H1 (cell line): ENCODE results near the gene MYLK. TPM values are rescaled to one million over a fixed set of nuclear protein-coding genes. Genes with fewer than 3 reads are reported as not detected.

ENCODE experiments used
- CTCF ChIA-PET: fragments of 300-600 bp; sonication (Branson Sonifier 250); formaldehyde crosslinking; loops from one replicate; lab custom pipeline; 2021; ENCODE audit not compliant: partially characterized antibody; lab: Charles Lee
- POLR2A ChIA-PET: fragments of 300-600 bp; sonication (Branson Sonifier 250); formaldehyde crosslinking; loops from one replicate; lab custom pipeline; 2021; ENCODE audit warnings: inconsistent platforms; ENCODE audit not compliant: partially characterized antibody; lab: Charles Lee
- DNase-seq, 2 experiments: peaks; one replicate each; pipeline versions ENCODE4 v3.0.0 to v3.0.0-alpha.2; 2010 to 2022; ENCODE audit warnings: low spot score in 2 of 2, low read depth in 1 of 2, mixed read lengths in 1 of 2
- FAIRE-seq: peaks from 2 replicates; lab custom pipeline; 2011; peaks lifted over from hg19 to GRCh38; lab: Jason Lieb, UNC
- H2AFZ ChIP-seq: 2 replicates; pipeline ENCODE4 v1.8.1; 2012; ENCODE audit warnings: low read length, inconsistent platforms
- H2AK5ac ChIP-seq: 2 replicates; pipeline ENCODE4 v1.6.1; 2013; ENCODE audit warnings: low read depth, low read length
- H2BK120ac ChIP-seq: replicated peaks from 2 replicates; pipeline ENCODE3; 2013; ENCODE audit warnings: low read depth, low read length, inconsistent platforms
- H2BK12ac ChIP-seq: 2 replicates; pipeline ENCODE4 v1.6.1; 2013; ENCODE audit warnings: low read depth, low read length
- H2BK15ac ChIP-seq: 2 replicates; pipeline ENCODE4 v1.6.1; 2013; ENCODE audit warnings: low read length
- H2BK20ac ChIP-seq: 2 replicates; pipeline ENCODE4 v1.6.1; 2013; ENCODE audit warnings: low read length
- H2BK5ac ChIP-seq: 2 replicates; pipeline ENCODE4 v1.6.1; 2013; ENCODE audit warnings: low read depth, low read length
- H3K14ac ChIP-seq: 2 replicates; pipeline ENCODE4 v1.6.1; 2013; ENCODE audit warnings: inconsistent platforms; ENCODE audit not compliant: insufficient read length
- H3K18ac ChIP-seq: 2 replicates; pipeline ENCODE4 v1.6.1; 2013; ENCODE audit warnings: low read length; ENCODE audit errors: extremely low read depth
- H3K23ac ChIP-seq: 2 replicates; pipeline ENCODE4 v1.6.1; 2013; ENCODE audit warnings: inconsistent platforms; ENCODE audit not compliant: insufficient read length
- H3K23me2 ChIP-seq: 2 replicates; pipeline ENCODE4 v1.6.1; 2013; ENCODE audit warnings: low read depth, low read length
- H3K27ac ChIP-seq: 2 replicates; pipeline ENCODE4 v1.6.1; 2011; ENCODE audit warnings: low read depth, low read length, inconsistent platforms
- H3K27me3 ChIP-seq, 4 experiments: replicated peaks in 1 of 4; 1 replicate in 1 of 4; 2 replicates in 3 of 4; pipeline versions ENCODE4 v1.6.1 to v1.8.1; 2011 to 2013; ENCODE audit warnings: low read length in 3 of 4, mild to moderate bottlenecking in 3 of 4, inconsistent platforms in 2 of 4, mixed read lengths in 2 of 4, moderate library complexity in 1 of 4; ENCODE audit not compliant: control insufficient read depth in 3 of 4, insufficient read depth in 3 of 4; ENCODE audit errors: extremely low read depth in 1 of 4
- H3K36me3 ChIP-seq, 4 experiments: 2 replicates each; pipeline versions ENCODE4 v1.6.1 to v1.8.1; 2011 to 2013; ENCODE audit warnings: mild to moderate bottlenecking in 4 of 4, low read length in 3 of 4, moderate library complexity in 2 of 4, control low read depth in 1 of 4, inconsistent platforms in 1 of 4; ENCODE audit not compliant: insufficient read depth in 4 of 4, control insufficient read depth in 2 of 4
- H3K4ac ChIP-seq: replicated peaks from 2 replicates; pipeline ENCODE3; 2013; ENCODE audit warnings: low read length, low read depth, mixed read lengths, inconsistent platforms; ENCODE audit not compliant: insufficient read length
- H3K4me1 ChIP-seq, 4 experiments: replicated peaks in 1 of 4; 1 replicate in 1 of 4; 2 replicates in 3 of 4; pipeline versions ENCODE4 v1.6.1 to v1.8.1; 2011 to 2013; ENCODE audit warnings: low read length in 3 of 4, inconsistent platforms in 2 of 4, mixed read lengths in 1 of 4; ENCODE audit not compliant: insufficient read depth in 4 of 4, control insufficient read depth in 3 of 4
- H3K4me2 ChIP-seq, 2 experiments: 2 replicates each; pipeline versions ENCODE4 v1.6.1 to v1.8.1; 2011 to 2013; ENCODE audit warnings: low read depth in 2 of 2, low read length in 2 of 2, control low read depth in 1 of 2, inconsistent platforms in 1 of 2, mild to moderate bottlenecking in 1 of 2; ENCODE audit not compliant: insufficient read depth in 1 of 2
- H3K4me3 ChIP-seq, 4 experiments: fragments of 200-600, 300-600 bp in 1 of 4; sonication (generic), shearing (Covaris generic), sonication (Bioruptor Twin) in 1 of 4; 2 replicates each; pipeline versions ENCODE4 v1.5.1 to v1.8.1; 2011 to 2016; ENCODE audit warnings: low read length in 4 of 4, low read depth in 3 of 4, control low read depth in 2 of 4, inconsistent platforms in 2 of 4, mild to moderate bottlenecking in 2 of 4, mixed read lengths in 1 of 4, moderate library complexity in 1 of 4; ENCODE audit not compliant: insufficient read depth in 2 of 4; ENCODE audit errors: extremely low read depth in 1 of 4
- H3K56ac ChIP-seq: replicated peaks from 2 replicates; pipeline ENCODE3; 2013; ENCODE audit warnings: low read depth, mild to moderate bottlenecking, mixed read lengths, low read length, inconsistent platforms; ENCODE audit not compliant: insufficient read length
- H3K79me1 ChIP-seq: 2 replicates; pipeline ENCODE4 v1.6.1; 2013; ENCODE audit warnings: low read depth, low read length, control low read depth
- H3K79me2 ChIP-seq, 2 experiments: 2 replicates each; pipeline versions ENCODE4 v1.6.1 to v1.8.1; 2012 to 2013; ENCODE audit warnings: low read length in 2 of 2, mild to moderate bottlenecking in 2 of 2, inconsistent platforms in 1 of 2; ENCODE audit not compliant: insufficient read depth in 2 of 2, control insufficient read depth in 1 of 2
- H3K9ac ChIP-seq, 4 experiments: replicated peaks in 1 of 4; 1 replicate in 1 of 4; 2 replicates in 3 of 4; pipeline versions ENCODE4 v1.6.1 to v1.8.1; 2011 to 2013; ENCODE audit warnings: low read depth in 3 of 4, low read length in 3 of 4, control low read depth in 2 of 4, mild to moderate bottlenecking in 2 of 4, moderate library complexity in 2 of 4, inconsistent platforms in 1 of 4; ENCODE audit errors: extremely low read depth in 1 of 4
- H3K9me3 ChIP-seq, 2 experiments: 2 replicates each; pipeline versions ENCODE4 v1.6.1 to v1.8.1; 2012 to 2013; ENCODE audit warnings: mild to moderate bottlenecking in 2 of 2, moderate library complexity in 2 of 2, control low read depth in 1 of 2, inconsistent platforms in 1 of 2, low read depth in 1 of 2, low read length in 1 of 2, mixed read lengths in 1 of 2; ENCODE audit not compliant: insufficient read depth in 2 of 2
- H4K20me1 ChIP-seq, 2 experiments: replicated peaks in 1 of 2; 2 replicates each; pipeline versions ENCODE3 to v1.8.1; 2011 to 2013; ENCODE audit warnings: inconsistent platforms in 2 of 2, low read length in 2 of 2, mild to moderate bottlenecking in 1 of 2; ENCODE audit not compliant: insufficient read depth in 2 of 2, control insufficient read depth in 1 of 2
- H4K5ac ChIP-seq: 2 replicates; pipeline ENCODE4 v1.6.1; 2013; ENCODE audit warnings: low read length, low read depth, mixed read lengths, inconsistent platforms; ENCODE audit not compliant: insufficient read length
- H4K8ac ChIP-seq: 2 replicates; pipeline ENCODE4 v1.8.0; 2013; ENCODE audit warnings: mild to moderate bottlenecking, moderate library complexity, low read length, inconsistent platforms; ENCODE audit not compliant: insufficient read depth; ENCODE audit errors: extremely low read depth
- H4K91ac ChIP-seq: replicated peaks from 2 replicates; pipeline ENCODE3; 2013; ENCODE audit warnings: low read length, mixed read lengths, inconsistent platforms; ENCODE audit not compliant: insufficient read length
- CBX8 ChIP-seq: fragments of 300-800, 300-1000 bp; sonication (generic); IDR thresholded peaks from 2 replicates; pipeline ENCODE4 v1.7.1; 2016; ENCODE audit warnings: low read depth, low read length, borderline replicate concordance
- SIX5 ChIP-seq: IDR thresholded peaks from 2 replicates; pipeline ENCODE4 v1.6.1; 2011; ENCODE audit warnings: mild to moderate bottlenecking, low read depth, low read length
- TAF7 ChIP-seq: optimal IDR thresholded peaks from 2 replicates; pipeline ENCODE3; 2011; ENCODE audit warnings: low read depth, mild to moderate bottlenecking, inconsistent platforms, low read length, moderate library complexity, borderline replicate concordance
- TEAD4 ChIP-seq: IDR thresholded peaks from 2 replicates; pipeline ENCODE4 v1.6.1; 2012; ENCODE audit warnings: low read depth, low read length, inconsistent platforms, mixed read lengths
- WGBS, 2 experiments: shearing (Covaris generic) in 1 of 2; methylation state at CpG; one replicate each; pipeline versions ENCODE4 v1.1.6 to v1.1.7; 2013 to 2015; ENCODE audit warnings: low lambda C conversion rate in 2 of 2, mixed read lengths in 2 of 2, inconsistent platforms in 1 of 2, low coverage in 1 of 2, missing lambda C conversion rate in 1 of 2; ENCODE audit not compliant: insufficient replicate concordance in 2 of 2, insufficient coverage in 1 of 2, insufficient read length in 1 of 2; ENCODE audit errors: extremely low coverage in 1 of 2, missing lambda C conversion rate in 1 of 2; 5-methylcytosine and 5-hydroxymethylcytosine counted together
- polyA plus RNA-seq, 7 experiments: library from polyadenylated mRNA; depleted of rRNA in 3 of 7; stranded (reverse) in 5 of 7; unstranded in 2 of 7; fragments of >200 nt in 5 of 7; fragments of 200-250 nt in 2 of 7; gene quantifications; 1 replicate in 5 of 7; 2 replicates in 1 of 7; 4 replicates in 1 of 7; pipeline versions ENCODE4 v1.2.1 to v1.2.3, GENCODE V29; 2011 to 2013; ENCODE audit warnings: missing spikeins in 2 of 7, mixed read lengths in 2 of 7
- total RNA-seq: library from RNA; stranded (reverse); fragmentation: NEBNext Ultra II Directional; extraction: Animal tissue kit (Norgen Biotek cat#: 25700); gene quantifications from 2 replicates; pipeline ENCODE4 v1.2.1, GENCODE V29; 2021

Gene MYLK
- total and polyA plus RNA-seq, 2 of the 8 experiments (the other 6 are each of a cell fraction or from before 2014, with no cell fraction given) = 11.6 to 21.3 TPM

- ChIA-PET CTCF (interaction anchor here (0.9 to 2.8 kb wide), 3 partner anchors 9 to 12 kb away, joined by 3 to 14 read pairs (median 5); no protein-coding TSS in a partner anchor), POLR2A (interaction anchor here (0.9 to 1.4 kb wide), 4 partner anchors 9 to 14 kb away, joined by 3 to 5 read pairs (median 4); partner anchors contain the start of gene MYLK)
- H2AFZ ChIP-seq = no peak overlapping the region
- H2BK20ac ChIP-seq = no peak overlapping the region
- no peaks in the 10 kb centered on the region for H4K20me1 ChIP-seq
- H3K14ac ChIP-seq = no peak overlapping the region
- no peaks in the 10 kb centered on the region for H3K9me3 ChIP-seq
- no peaks in the 10 kb centered on the region for H3K23me2 ChIP-seq
- 0 out of 2 replicates have a peak overlapping the region, but pooled peaks have one; percentile 40 for H2BK15ac ChIP-seq
- no peak overlapping the region for H4K5ac ChIP-seq
- no peak overlapping the region for H4K8ac ChIP-seq
- no peak overlapping the region for H3K4ac ChIP-seq
- H3K36me3 ChIP-seq = no peaks in the 10 kb centered on the region
- no peak overlapping the region for H3K9ac ChIP-seq
- no peaks in the 10 kb centered on the region for H3K27me3 ChIP-seq
- no peak overlapping the region for H3K56ac ChIP-seq
- no peak overlapping the region for H2BK5ac ChIP-seq
- no peak overlapping the region for H3K27ac ChIP-seq
- DNase-seq (no peak), FAIRE-seq (no peak)
- no peaks in the 10 kb centered on the region; the same call in 1 of the 2 replicates for H3K79me1 ChIP-seq
- peaks cover 0 to 5% (median 0%) of the 10 kb centered on the region in 4 experiments; a peak in 1 of 7 replicates for H3K4me1 ChIP-seq
- no peak overlapping the region for H2BK12ac ChIP-seq
- no peak overlapping the region for H3K18ac ChIP-seq
- H2AK5ac ChIP-seq = no peak overlapping the region
- H3K23ac ChIP-seq = no peak overlapping the region
- H3K4me3 ChIP-seq = no peak overlapping the region
- 100% methylated on average over 1 of the region's 1 CpG; no CpG with 5 or more reads in 1 of the 2 experiments for WGBS, 2 experiments
- H3K79me2 ChIP-seq = peaks cover 0 to 3% of the 10 kb centered on the region in 2 experiments; a peak in 1 of 4 replicates
- H3K4me2 ChIP-seq = no peak overlapping the region
- H2BK120ac ChIP-seq = no peak overlapping the region
- H4K91ac ChIP-seq = no peak overlapping the region
- TF ChIP-seq CBX8 = no peak
- TF ChIP-seq TAF7 = no peak
- no peak for TF ChIP-seq SIX5
- no peak for TF ChIP-seq TEAD4
Observed at GRCh38 chr3:123870033-123870432, 14.1 kb downstream of the MYLK start.
